Body of pancreas (tissue), 4 donors: ENCODE measurements around the gene NDUFAB1.

Experiments used
- CTCF ChIP-seq, 7 experiments: fragments of 450-650 bp in 4 of 7; fragments of 200-600 bp in 3 of 7; sonication (generic) in 3 of 7; IDR thresholded peaks; one replicate each; pipeline ENCODE4 v1.5.1; 2016 to 2019; ENCODE audit warnings: antibody characterized with exemption in 7 of 7
- POLR2A ChIP-seq, 3 donors: fragments of 450-650 bp; IDR thresholded peaks; one replicate each; pipeline ENCODE4 v1.6.1; 2016; ENCODE audit warnings: antibody characterized with exemption in 3 of 3, mild to moderate bottlenecking in 2 of 3

GRCh38 chr16:23580391-23580790 lies 15.7 kb downstream of the NDUFAB1 start:
- TF ChIP-seq POLR2A (IDR thresholded peaks at IDR 0.05) (no peak), CTCF (IDR thresholded peaks at IDR 0.05) (no peak)
